ENCODE data around the gene PDCL3.

DNA sequence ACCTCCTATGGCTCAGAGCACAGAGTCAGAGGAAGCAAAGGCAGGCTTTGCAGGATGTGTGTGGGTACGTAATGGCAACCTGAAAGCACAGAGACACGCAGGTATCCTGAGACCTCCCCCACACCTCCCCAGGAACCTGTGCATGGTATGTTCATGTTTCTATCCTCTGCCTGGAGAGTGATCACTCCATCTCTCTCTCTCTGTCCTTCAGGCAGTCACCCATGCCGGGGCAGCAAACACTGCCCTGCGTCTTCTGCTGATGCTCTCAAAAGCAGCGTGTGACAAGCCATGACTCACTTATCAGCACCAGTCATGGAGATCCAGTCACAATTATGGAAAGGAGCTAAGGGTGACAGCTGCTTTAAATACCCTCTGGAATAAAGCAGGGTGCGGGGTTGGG, 52.7 kb downstream of the PDCL3 start:
- TF ChIP-seq CTCF (conservative IDR thresholded peaks at IDR 0.05; ENCODE audit: low read depth in 2 of 2) (no peak), REST (IDR thresholded peaks at IDR 0.05; ENCODE audit: unreplicated experiment) (no peak), POLR2AphosphoS5 (IDR thresholded peaks at IDR 0.05; ENCODE audit: low read depth) (no peak), EZH2 (IDR thresholded peaks at IDR 0.05; ENCODE audit: low read depth, unreplicated experiment) (no peak), EZH2phosphoT487 (IDR thresholded peaks at IDR 0.05; ENCODE audit: unreplicated experiment) (no peak), JUNB (IDR thresholded peaks at IDR 0.05; ENCODE audit: unreplicated experiment) (no peak)
